HG03159 (cell line): ENCODE measurements around the gene CHID1.

ENCODE experiments used
- ATAC-seq: cut with Tn5 transposase; IDR thresholded peaks from one replicate; pipeline ENCODE4 v1.9.1; 2021; ENCODE audit warnings: mild to moderate bottlenecking, moderate library complexity; ENCODE audit not compliant: unreplicated experiment

Gene CHID1

DNA sequence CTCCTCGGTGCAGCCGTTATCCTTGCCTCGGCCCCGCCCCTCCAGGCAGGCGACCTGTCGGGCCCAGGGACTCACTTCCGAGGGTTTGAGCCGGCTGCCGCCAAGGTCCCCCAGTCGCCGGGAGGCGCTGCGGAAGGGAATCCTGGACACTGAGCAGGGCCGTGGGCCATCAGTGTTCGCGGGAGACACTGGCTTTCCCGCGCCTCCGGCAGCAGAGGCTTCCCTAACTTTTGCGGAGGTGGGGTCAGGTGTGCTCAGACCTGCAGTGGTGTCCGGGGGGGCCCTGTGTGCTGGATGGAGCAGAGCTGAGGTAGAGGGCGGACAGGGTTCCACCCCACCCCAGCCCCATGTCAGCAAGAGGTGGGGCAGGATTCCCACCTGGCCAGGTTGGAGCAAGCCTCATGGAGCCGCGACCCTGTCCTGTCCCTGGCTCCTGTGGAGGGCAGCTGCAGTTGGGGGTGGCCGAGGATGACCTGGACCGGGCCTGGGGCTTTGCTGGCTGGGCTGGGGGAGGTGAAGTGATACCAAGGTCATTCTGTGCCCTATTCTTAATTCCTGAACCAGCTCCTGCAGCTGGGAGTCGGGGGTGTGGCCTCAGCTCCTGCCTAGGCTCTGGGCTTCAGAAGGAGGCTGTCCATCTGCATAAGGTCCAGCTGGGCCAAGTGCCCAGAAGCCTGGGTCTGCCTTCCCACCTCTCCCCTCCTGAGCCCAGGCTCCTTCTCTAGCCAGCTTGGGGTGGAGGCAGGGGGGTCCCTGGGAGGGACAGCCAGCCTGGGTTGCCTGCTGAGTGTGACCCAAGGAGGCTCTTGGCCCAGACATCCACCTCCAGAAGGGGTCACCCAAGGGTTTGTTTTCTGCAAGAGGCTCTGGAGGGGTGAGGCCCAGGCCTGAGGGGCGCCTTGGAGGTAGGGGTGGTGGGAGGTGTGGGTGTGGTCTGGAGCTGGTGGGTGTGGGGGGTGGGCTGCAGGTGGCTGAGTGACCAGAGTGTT, 59.5 kb downstream of the CHID1 start:
- ATAC-seq = no peak

DNA sequence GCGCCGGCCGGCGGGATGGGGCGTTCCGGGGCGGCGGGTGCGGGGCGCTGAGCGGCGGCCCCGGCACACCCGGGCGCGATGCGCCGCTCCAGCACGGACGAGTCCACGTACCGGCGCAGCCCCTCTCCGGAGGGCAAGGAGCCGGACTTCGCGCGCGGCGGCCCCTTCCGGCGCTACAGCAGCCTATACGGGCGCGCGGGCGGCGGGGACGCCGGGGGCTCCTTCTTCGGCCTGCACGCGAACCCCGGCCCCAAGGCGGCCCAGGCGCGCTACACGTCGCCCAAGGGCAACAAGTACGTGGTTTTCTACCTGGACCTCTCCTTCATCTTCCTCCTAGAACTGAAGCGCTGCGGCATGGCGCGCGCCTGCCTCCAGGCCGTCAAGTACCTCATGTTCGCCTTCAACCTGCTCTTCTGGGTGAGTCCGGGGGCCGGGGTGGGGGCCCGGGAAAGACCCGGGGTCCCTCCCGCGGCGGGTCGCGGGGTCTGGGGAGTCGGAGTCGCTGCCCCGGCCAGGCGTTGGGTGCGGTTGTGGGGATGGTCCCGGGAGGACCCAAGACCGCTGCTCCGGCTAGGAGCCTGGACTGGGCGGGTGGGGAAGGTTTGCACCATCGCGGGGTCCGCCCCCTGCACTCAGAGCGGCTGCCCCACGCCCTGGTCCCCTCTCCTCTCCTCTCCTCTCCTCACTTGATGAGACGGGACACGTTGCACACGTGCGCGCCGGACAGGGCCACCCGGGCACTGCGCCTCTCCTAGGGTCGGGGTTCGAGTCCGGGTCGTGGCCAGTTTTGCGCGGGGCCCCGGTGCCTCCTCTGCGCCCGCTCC, 60.4 kb downstream of the CHID1 start:
- no peak for ATAC-seq

DNA sequence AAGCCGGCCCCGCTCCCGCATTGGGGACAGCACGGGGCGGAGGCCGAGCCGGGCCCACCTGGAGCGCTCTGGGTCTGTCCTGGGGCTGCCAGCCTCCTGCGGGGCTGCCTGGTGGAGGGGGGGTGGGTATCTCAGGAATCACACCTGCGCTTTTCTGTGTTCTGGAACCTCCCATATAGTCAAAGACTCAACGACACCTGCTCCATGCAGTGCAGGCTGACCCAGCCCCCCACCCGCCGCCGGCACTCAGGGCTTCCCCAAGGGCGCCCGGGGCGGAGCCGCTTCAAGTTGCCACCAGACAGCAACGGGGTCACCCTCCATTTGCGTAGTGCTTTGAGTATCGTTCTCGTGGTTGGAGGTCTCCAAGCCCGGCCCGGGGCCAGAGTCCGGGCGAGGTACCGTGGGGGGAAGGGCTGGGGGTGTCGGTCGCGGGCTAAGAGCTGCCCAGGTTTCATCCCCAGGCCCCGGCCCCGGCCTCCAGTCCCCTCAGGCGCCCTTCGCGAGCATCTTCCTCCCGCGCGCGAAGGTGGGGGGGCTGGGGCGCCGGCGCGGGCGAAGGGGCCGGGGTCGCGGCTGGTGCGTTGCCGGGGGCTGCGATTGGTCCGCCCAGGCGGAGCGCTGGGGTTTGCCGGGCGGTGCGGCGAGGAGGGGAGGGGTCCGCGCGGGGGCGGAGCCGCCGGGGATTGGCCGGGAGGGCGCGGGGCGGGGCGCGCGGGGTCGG, 61.3 kb downstream of the CHID1 start:
- no peak for ATAC-seq

DNA sequence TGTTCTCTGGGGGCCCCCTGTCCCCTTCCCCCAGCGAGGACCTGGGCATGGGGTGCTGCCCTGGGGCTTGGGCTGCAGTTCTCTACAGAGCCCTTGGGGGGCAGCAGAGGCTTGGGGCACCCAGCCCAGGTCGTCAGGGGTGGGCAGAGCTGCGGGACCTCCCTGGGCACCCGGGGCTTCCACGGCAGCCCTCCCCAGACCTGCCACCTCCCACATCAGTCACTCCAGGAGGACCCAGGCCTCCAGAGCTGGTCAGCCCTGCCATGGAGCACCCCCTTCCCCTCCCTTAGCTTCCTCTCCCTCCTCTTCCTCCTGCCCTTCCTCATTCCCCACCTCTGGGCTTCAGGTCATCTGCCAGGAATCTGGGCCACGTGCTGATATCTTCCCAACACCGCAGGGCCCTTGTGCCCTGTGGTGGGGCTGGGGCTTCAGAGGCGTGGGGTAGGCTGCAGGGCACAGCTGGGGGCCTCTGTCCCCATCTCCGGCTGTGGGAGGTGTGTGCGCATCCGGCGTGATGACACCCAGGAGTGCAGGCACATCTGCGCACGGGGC, 62.2 kb downstream of the CHID1 start:
- ATAC-seq = no peak

DNA sequence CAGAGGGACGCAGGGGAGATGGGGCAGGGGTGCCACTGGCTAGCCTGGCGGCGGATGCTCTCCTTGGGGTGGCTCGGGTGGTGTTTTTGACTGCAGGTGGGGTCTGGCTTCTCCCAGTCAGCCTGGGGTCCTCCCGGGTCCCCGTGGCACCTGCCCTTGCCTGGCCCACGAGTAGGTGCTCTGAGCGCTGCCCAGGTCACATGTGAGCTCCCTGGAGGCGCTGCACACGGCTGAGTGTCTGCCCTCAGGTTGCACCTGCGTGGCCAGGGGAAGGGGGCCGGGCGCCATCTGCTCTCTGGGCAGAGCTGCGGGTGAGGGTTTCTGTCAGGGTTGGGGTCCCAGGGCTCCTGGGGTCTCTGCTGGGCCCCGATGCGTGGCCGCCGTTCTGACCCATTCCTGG, 62.7 kb downstream of the CHID1 start:
- no peak for ATAC-seq

DNA sequence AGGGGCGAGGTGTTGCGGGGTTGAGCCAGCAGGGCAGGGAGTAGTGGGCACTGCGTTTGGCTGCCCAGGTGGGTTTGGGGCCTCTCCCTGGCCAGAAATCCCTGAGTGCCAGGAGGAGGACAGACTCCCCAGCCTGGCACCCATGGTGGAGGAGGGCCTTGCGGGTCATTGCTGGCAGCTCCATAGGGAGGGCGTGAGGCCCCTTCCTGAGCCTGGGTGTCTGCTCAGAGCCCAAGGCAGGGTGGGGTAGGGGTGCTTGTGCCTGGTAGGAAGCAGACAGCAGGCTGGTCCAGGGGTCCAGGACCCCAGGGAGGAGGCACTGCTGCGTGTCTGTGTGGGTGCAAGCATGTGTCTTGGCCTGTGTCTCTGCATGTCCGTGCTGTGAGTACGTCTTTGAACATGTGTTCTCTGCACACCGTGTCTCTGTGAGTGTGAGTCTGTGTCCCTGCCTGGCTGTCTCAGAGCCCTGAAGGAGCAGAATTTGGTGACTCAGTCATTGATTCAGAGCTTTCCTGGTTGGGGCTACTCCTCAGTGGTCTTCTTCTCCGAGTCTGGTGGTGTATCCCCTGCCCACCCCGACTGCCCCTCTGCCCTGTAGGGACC, 64.0 kb downstream of the CHID1 start:
- no peak for ATAC-seq

DNA sequence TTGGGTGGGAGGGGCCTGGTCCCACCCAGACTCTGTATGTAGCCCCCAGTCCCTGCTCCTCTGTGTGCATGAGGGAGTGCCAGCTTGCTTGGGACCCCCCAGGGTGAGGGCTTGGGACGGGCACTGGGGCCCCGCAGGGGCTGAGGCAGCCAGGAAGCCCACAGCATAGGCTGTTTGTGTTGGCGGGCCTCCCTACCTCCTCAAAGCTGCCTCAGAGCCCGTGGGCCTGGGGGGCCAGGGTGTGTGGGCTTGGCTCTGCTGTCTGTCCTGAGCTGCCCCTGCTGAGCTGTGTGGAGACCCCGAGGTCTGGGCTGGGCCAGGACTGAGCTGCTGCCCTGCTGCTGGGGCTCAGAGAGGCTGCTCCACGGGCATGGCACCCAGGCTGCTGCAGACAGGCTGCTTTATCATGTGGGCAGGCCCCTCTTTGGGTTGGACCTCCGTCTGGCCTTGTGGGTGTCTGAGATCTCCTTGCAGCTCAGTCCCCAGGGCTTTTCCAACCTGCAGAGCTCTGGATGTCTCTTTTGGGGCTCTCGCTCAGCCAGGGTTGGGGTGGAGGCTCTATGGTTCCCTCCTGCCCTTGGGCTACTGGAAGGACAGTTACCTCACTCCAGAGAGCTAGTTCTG, 64.6 kb downstream of the CHID1 start:
- no peak for ATAC-seq

DNA sequence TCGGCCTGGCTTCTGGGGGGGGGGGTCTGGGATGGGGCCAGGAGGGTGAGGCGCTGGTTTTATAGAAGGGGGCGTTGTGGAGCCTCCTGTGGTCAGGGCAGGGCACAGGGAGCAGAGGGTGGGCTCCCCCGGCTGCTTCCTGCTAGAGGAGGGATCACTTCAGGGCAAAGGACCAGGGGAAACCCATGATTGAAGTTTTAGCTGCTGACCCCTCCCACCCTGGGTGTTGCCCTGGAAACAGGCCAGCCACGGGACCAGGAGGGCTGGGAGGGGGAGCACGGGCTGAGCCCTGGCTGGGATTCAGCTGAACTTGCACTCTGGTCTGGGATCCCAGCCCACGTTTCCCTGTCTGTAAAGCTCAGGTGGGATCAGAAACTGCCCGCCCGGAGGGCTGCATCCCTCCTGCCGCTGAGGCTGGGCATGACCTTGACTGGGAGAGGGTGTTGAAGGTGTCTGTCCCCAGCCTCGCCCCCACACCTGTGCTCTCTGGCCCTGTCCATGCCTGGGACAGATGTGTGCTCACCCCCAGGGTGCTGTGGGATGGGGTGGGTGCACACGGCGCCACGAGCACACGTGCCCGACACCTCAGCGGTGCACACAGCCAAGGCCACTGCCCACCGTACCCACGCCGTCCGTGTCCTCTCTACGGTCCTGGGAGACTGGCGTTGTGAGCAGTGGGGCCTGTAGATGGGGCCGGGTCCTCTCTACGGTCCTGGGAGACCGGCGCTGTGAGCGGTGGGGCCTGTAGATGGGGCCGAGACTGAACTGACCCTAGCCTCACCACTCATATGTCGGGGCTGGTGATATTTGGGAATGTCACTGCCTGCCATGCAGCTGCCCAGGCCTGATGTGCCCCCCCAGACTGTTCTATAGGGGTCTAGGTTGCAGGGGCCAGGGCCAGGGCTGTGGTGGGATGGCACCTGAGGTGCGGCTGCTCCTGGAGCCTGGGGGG, 65.6 kb downstream of the CHID1 start:
- no peak for ATAC-seq

DNA sequence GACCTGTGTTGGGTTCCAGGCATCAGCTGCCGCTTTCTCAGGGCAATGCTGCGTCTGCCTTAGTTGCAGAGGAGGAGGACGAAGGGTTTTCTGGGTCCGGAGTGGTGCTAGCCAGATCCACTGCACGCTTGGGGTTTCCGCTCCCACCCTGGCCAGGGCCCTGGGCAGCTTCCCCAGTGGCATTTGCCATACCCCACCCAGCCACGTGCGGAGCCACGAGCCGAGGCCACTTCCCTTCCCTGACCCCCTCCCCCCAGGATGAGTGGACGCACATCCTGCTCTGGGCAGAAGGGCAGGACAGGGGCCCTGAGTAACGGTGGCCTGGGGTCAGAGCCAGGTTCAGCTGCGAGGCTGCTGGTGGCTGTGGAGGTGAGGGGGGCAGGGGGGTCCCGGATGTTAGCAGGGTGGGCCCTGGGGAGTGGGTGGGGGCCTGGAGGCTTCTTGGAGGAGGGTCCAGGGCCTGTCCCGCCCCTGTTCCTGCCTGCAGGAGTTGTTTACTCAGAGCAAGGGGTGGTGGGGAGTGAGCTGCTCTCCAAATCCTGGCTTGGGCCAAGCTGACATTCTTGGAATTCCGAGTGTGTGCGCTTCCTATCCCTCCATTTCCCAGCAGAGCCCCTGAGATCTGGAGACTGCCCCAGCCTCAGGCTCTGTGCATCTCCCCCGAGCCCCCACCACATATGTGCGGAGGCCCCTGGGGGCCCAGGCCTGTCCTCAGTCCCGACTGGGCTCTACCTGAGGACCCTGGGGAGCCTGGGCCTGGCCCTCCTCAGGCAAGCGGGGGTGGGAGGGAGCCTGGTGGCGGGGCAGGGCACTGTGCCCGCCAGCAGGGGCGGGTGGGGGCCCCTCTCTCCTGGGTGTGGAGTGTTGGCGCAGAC, 66.6 kb downstream of the CHID1 start:
- ATAC-seq = no peak

DNA sequence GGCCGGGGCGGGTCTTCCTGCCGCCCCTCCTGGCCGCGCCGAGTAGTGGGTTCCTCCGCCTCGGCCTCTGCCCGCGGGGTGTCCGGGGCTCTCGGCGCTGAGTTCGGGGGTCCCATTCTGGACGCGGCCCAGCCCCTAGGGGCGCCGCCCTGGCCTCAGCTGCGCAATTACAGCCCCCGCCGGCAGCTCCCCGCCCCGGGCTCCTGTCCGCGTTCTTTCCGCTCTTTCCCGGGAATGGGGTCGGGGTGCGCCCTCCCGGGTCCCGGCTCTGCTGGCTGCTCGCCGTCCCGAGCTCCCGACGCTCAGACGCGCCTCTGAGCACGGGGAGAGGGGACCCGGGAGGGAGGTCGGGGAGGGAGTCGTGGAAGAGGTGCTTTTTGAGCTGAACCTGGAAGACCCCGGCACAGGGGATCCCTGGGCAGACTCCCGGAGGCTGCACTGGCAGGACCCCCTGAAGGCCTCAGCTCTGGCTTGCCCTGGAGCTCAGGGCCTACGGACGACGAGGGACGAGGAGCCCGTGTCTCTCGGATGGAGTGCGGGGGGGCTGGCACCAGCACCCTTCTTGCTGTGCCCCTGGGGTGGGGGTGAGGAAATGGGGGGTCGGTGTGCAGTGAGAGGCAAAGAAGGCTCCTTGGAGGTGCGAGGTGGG, 67.4 kb downstream of the CHID1 start:
- ATAC-seq = peak; percentile 7

DNA sequence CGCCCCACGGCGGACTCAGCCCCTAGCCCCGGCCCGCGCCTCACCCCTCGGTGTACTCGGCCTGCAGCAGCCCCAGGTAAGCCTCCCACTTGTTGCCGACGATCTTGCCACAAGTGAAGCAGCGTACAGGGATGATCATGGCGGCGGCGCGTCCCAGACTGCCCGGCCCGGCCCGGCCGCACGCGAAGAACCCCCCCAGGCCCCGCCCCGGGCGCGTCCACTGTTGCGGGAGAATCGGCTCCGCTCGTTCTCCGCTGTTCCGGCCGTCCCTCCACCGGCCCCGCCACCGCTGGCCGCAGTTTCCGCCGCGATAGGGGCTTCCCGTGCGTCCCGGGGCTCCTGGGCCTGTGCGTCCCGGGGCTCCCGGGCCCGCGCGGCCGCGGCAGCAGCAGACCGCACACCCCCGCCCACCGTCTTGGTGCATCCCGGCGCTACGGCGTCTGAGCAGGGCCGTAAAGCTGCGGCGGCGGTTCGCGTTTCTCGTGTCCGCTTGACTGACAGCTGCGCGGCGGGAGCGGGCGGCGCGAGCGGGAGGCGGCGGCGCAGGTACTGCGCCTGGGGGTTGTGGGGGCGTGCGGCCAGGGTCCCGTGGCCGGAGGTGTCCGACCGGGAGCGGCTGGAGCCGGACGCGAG, 68.1 kb downstream of the CHID1 start, which contains the start of the genes POLR2L and TSPAN4:
Gene POLR2L (minus strand): TSS at position 160 of the 633 bp plus-strand sequence. CDS start 21 bp downstream, at position 139.
Gene TSPAN4 (plus strand): TSS at position 483 of the 633 bp plus-strand sequence. CDS start 7,453 bp downstream, outside the sequence.
- ATAC-seq = peak; percentile 65

DNA sequence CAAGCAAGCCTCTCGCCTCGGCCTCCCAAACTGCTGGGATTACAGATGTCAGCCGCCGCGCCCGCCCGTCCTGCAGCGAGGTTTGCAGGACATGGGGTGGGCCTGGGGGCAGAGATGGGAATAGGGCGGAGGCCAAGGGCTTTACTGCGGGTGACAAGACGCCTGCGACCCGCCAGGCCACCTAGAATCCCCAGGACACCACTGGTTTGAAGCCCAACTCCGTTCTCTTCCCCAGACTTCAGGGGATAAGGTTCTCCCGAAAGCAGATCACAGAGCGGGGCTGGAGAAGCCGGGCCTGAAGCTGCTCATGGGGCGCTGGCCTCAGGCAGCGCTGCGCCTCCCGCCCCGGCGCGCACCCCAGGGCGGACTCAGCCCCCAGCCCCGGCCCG, 68.6 kb downstream of the CHID1 start:
- ATAC-seq = peak; percentile 28

DNA sequence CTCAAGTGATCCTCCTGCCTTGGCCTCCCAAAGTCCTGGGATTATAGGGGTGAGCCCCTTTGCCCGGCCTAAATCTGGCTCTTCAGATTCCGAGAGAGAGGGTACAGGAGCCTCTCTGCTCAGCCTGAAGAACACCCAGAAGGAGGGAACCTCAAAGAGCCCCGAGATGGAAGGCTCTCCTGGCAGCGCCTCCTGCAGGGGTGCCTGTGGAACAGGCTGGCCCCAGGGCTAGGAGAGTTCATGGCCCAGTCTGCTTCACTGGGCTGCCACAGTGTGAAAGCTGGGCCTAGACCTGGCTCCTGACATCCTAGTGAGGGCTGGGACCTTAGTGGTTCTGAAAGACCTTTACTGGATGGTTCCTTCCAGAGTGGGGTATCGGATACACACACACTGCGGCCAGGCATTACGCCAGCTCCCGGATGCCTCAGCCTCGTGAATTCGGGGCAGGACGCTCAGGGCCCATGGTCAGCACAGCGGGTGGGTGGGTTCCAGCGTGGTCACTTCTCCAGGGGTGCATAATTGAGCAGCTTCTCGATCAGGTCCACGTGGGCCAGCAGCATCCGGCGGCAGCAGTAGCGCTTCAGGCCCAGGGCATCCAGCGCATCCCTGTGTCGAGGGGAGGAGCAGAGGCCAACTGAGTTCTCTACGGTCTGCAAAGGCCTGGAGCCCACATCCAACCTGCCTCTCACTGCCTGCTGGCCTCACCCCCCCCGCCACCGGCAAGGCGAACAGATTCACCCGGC, 70.6 kb downstream of the CHID1 start:
- ATAC-seq = no peak

DNA sequence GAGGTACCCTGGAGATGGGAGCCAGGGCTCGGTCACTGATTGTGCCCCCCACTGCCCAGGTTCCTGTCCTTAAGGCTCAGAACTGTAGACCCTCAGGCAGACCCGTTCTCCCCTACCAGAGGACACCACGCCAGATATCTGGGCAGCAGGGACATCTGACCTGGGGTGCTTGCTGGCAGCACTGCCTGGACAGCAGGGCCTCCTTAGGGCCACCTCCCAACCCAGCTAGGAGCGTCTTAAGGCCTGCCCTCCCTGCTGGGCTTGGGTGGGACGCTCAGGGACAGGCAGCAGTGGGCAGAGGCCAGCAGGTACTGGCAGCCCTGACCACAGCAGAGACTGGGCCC, 71.4 kb downstream of the CHID1 start:
- no peak for ATAC-seq

DNA sequence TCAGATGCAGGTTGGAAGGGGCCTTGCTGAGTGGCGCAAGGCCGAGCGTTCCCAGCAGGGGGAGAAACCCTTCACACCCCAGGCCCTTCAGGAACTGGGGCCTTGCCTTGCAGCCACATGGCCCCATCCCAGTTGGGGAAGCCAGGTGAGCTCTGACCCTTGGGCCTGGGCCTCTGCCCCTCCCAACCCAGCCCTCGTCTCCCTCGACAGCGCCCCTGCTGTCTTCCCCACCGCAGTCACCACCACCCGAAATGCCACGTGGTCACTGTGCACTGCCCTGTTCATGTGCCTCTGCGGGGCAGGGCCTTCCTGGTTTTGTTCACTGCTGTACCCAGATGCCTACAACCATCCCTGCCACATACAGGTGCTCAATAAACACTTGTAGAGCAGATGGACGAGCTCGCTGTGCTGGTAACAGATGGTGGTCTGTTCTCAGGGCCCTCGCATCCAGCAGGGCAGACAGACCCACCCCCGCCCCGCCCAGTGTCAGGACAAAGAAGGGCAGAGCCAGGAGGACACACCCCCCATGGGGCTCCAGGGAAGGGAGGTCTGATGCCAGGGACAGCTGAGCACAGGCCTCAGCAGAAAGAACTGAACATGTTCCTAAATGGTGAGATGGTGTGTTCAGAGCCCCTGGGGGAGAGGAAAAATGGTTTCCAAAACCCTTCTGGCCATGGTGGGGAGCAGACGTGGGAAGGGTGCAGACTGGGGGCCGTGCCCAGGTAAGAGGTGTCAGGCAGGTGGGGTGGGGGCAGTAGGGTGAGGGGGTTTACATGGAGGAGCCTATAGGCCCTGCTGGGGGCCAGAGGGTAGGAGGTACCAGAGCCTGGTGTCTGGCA, 72.0 kb downstream of the CHID1 start:
- no peak for ATAC-seq
